Body of pancreas (tissue), 4 donors: ENCODE data around the gene LIMD2.

Experiments used
- CTCF ChIP-seq, 7 experiments: fragments of 450-650 bp in 4 of 7; fragments of 200-600 bp in 3 of 7; sonication (generic) in 3 of 7; IDR thresholded peaks; one replicate each; pipeline ENCODE4 v1.5.1; 2016 to 2019; ENCODE audit warnings: antibody characterized with exemption in 7 of 7
- POLR2A ChIP-seq, 3 donors: fragments of 450-650 bp; IDR thresholded peaks; one replicate each; pipeline ENCODE4 v1.6.1; 2016; ENCODE audit warnings: antibody characterized with exemption in 3 of 3, mild to moderate bottlenecking in 2 of 3

GRCh38 chr17:63695889-63696288 is 4.0 kb downstream of the LIMD2 start:
- TF ChIP-seq CTCF (IDR thresholded peaks at IDR 0.05) (no peak), POLR2A (IDR thresholded peaks at IDR 0.05) (no peak)
